Activated T-helper 1 cell treated with anti-CD3 and anti-CD28 coated beads, Interleukin-2, amount 50 U/mL, for 16 hours (primary cell): ENCODE data around the gene CCDC9B.

Source experiments
- DNase-seq, 2 donors: peaks; one replicate each; pipeline ENCODE4 v3.0.0-alpha.2; 2020; ENCODE audit warnings: low read depth in 1 of 2, low spot score in 1 of 2

The CCDC9B gene

GRCh38 chr15:40331026-40331425, 9.7 kb downstream of the CCDC9B start:
- no peak for DNase-seq

GRCh38 chr15:40330368-40330836, 10.3 kb downstream of the CCDC9B start:
- DNase-seq = no peak

- no peak for DNase-seq
These were observed 10.9 kb downstream of the CCDC9B start for GRCh38 chr15:40329804-40330203.

- no peak for DNase-seq
These were observed 12.0 kb downstream of the CCDC9B start for GRCh38 chr15:40328751-40329150.

GRCh38 chr15:40328176-40328575, 12.6 kb downstream of the CCDC9B start:
- no peak for DNase-seq

GRCh38 chr15:40327457-40327856, 13.3 kb downstream of the CCDC9B start:
- DNase-seq = no peak

GRCh38 chr15:40325700-40326099, 15.0 kb downstream of the CCDC9B start:
- DNase-seq = no peak

GRCh38 chr15:40325188-40325587, 15.6 kb downstream of the CCDC9B start:
- no peak for DNase-seq

- DNase-seq = peak in 1 of 2 donors; percentile 12
These were observed 16.5 kb downstream of the CCDC9B start for GRCh38 chr15:40323953-40324937.

GRCh38 chr15:40323239-40323952, 17.3 kb downstream of the CCDC9B start, which contains the start of gene INAFM2:
Gene INAFM2, plus strand, starts transcription at chr15:40323692. Its CDS starts 364 bp downstream, at chr15:40324056.
- peak; percentile 66 to 85 for DNase-seq

- DNase-seq = no peak
These were observed 18.1 kb downstream of the CCDC9B start for GRCh38 chr15:40322531-40323238.

- DNase-seq = peak in 1 of 2 donors; percentile 17
These were observed 19.8 kb downstream of the CCDC9B start for GRCh38 chr15:40320931-40321371.

GRCh38 chr15:40320409-40320808, 20.3 kb downstream of the CCDC9B start:
- no peak for DNase-seq

- no peak for DNase-seq
These were observed 23.2 kb downstream of the CCDC9B start for GRCh38 chr15:40317580-40317979.

GRCh38 chr15:40316931-40317330, 23.8 kb downstream of the CCDC9B start:
- DNase-seq = no peak

- DNase-seq = no peak
These were observed 25.9 kb downstream of the CCDC9B start for GRCh38 chr15:40314723-40315276.

- DNase-seq = no peak
These were observed 27.0 kb downstream of the CCDC9B start for GRCh38 chr15:40313531-40314398.

- no peak for DNase-seq
These were observed 28.2 kb downstream of the CCDC9B start for GRCh38 chr15:40312370-40313158.

GRCh38 chr15:40310993-40311392, 29.7 kb downstream of the CCDC9B start:
- no peak for DNase-seq
